Cardiac septum (tissue), 1 donor: ENCODE results near the gene GGCX. TPM values are rescaled to one million over a fixed set of nuclear protein-coding genes. Genes with fewer than 3 reads are reported as not detected.
"Not testable (repeated sequence)": the region's sequence is repeated elsewhere in the genome, so short reads cannot be mapped to it uniquely, and the experiment has no call there.

Experiments used
- DNase-seq: peaks from one replicate; pipeline ENCODE4 v3.0.0-alpha.2; 2020; ENCODE audit warnings: low spot score
- intact Hi-C: fragments of 100-400 bp; cut with DNase I; formaldehyde crosslinking; loops from one replicate; pipeline ENCODE4 v1.14.0; 2022
- total RNA-seq: library from RNA; stranded (reverse); fragmentation: NEBNext Ultra II Directional; extraction: Animal tissue kit (Norgen Biotek cat#: 25700); gene quantifications from one replicate; pipeline ENCODE4 v1.2.1, GENCODE V29; 2021
- donor health status: DM: no; HTN: no; CAD: no.

The GGCX gene
- total RNA-seq, 1 donor from 2014 or later: 23.3 TPM

DNA sequence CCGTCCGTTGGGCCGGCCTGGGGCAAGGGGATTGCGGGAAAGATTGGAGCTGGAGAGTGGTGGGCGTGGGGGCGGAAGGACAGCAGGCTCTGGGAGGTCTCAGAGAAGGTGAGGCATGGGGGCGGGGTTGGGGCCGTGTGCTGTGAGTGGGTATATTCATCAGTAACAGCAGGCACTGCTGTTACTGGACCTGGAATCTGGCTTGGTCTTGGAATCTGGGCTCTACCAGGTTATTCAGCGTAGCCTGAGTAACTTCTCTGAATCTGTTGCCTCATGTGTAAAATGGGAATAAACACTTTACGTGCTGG is 34.7 kb upstream of the GGCX start:
- no peak for DNase-seq
- intact Hi-C loops: no loop called here

GRCh38 chr2:85595301-85596025 is 34.2 kb upstream of the GGCX start, which contains the start of gene RNF181:
TSS of gene RNF181 (plus strand) at chr2:85595745. CDS start at chr2:85595764, 19 bp downstream.
- intact Hi-C loops: no loop called here
- DNase-seq: peak; percentile 99

DNA sequence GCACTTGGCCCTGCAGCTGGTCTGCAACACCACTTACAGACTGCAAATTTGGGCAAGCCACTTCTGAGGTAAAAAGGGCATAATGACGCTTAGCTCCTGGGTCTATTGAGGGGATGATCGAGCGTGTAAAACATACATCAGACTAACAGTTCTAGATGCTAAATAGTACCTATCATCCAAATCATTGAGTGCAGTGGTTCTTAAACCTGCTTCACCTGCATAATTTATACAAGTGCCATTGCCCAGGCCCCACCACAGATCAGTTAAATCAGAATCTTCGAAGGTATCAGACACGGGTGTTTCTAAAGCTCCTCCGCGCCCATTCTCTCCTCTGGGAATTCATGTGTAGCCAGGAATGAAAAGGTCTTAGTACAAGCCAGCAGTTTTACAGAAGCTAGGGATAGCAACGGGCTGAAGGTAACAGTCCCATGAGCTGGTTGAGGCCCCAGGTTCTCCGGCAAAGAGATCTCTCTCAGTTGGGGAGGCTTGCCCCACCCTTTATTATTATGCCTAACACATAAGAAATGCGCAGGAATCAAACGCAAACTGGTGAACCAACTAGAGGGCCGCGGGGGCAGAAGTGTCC is 33.5 kb upstream of the GGCX start:
- intact Hi-C loops: no loop called here
- DNase-seq: no peak

- DNase-seq: no peak
- intact Hi-C loops: no loop called here
Observed at GRCh38 chr2:85593023-85593422, 31.7 kb upstream of the GGCX start.

GRCh38 chr2:85592299-85592698 is 31.0 kb upstream of the GGCX start:
- DNase-seq, intact Hi-C loops: not testable (repeated sequence)

DNA sequence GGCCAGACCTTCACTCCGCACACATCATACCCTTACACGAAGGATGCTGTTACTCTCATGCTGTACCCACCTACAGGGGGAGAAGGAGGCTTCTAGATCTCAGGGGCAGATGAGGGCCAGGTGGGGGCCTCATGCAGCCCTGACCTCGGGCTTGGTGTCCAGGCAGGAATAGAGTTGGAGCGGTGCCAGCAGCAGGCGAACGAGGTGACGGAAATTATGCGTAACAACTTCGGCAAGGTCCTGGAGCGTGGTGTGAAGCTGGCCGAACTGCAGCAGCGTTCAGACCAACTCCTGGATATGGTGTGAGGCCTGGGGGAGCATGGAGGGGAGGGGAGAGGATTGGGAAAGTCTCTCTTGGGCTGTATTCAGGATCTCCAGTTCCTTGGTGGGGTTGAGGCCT is 30.3 kb upstream of the GGCX start:
- intact Hi-C loops: no loop called here
- DNase-seq: no peak

DNA sequence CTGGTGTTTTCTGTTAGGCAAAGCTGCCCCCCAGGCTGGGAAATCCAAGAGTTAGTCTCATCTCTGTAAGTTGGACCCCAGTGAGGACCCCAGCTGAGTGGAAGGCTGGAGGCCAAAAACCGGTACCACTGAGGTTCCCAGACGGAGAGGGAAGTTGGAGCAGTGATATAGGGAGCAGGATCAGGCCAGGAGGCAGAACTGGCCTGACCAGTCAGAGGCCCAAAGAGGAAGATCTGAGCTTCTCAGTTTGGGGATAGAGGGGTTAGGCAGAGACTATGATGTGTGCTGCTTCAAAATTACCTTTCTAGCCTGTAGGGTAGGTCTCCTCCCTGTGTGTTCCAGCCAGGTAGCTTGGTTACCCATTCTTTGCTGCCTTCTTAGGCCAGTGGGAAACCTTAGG is 29.7 kb upstream of the GGCX start:
- no peak for DNase-seq
- intact Hi-C loops: no loop called here

- intact Hi-C loops: no loop called here
- no peak for DNase-seq
Observed at GRCh38 chr2:85589982-85590791, 28.9 kb upstream of the GGCX start.

GRCh38 chr2:85589181-85589580 is 27.9 kb upstream of the GGCX start:
- intact Hi-C loops: no loop called here
- DNase-seq: no peak

GRCh38 chr2:85588645-85589044 is 27.4 kb upstream of the GGCX start:
- DNase-seq: no peak

GRCh38 chr2:85588236-85588635 is 26.9 kb upstream of the GGCX start:
- DNase-seq: no peak
- intact Hi-C loops: no loop called here

More at GRCh38 chr2:85588645-85589044, 27.4 kb upstream of the GGCX start:
- intact Hi-C loops: no loop called here

DNA sequence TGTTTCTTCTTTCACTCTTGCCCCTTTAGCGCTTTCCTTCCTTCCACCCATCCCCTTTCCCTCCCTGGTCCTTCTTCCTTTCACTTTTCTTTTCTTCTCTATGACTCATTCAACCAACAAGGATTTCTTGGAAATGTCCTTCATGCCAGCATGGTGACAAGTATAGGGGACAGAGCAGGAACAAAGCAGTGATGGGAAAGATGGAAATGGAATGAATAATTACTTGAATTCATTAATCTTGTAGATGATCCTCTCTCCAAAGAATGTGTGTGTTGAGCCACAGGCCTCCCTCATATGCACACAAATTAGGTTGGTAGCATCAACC is 24.4 kb upstream of the GGCX start:
- DNase-seq: no peak
- intact Hi-C loops: no loop called here

GRCh38 chr2:85584857-85585780 is 23.8 kb upstream of the GGCX start:
- intact Hi-C loops: no loop called here
- DNase-seq: no peak

GRCh38 chr2:85584354-85584856 is 23.1 kb upstream of the GGCX start, which contains the start of gene VAMP5:
TSS of gene VAMP5 (plus strand) at chr2:85584431. CDS start at chr2:85584491, 60 bp downstream.
- intact Hi-C loops: no loop called here
- DNase-seq: peak; percentile 81

GRCh38 chr2:85583667-85584353 is 22.5 kb upstream of the GGCX start:
- DNase-seq: no peak
- intact Hi-C loops: no loop called here

GRCh38 chr2:85582492-85582891 is 21.2 kb upstream of the GGCX start:
- no peak for DNase-seq
- intact Hi-C loops: no loop called here

- no peak for DNase-seq
Observed at GRCh38 chr2:85580206-85580605, 18.9 kb upstream of the GGCX start.

GRCh38 chr2:85579266-85579935 is 18.1 kb upstream of the GGCX start:
- DNase-seq: no peak
- intact Hi-C loops: no loop called here

More at GRCh38 chr2:85580206-85580605, 18.9 kb upstream of the GGCX start:
- intact Hi-C loops: no loop called here
